ENCODE results near the gene ERICH2.

Gene ERICH2

GRCh38 chr2:170847716-170848115 is 77.5 kb downstream of the ERICH2 start:
- H3F3A ChIP-seq (ENCODE audit: control insufficient read depth, insufficient read depth): no peaks in the 10 kb centered on the region
- H3K9me3 ChIP-seq (ENCODE audit: control insufficient read depth, insufficient read depth, low read length): no peaks in the 10 kb centered on the region
- 0 out of 2 replicates have a peak, but pooled peaks cover 6% of the 10 kb centered on the region for H3K27me3 ChIP-seq (ENCODE audit: control insufficient read depth, low read length)
- no peak overlapping the region for H3K4me3 ChIP-seq (ENCODE audit: low read length)
- 0 out of 2 replicates have a peak, but pooled peaks cover 2% of the 10 kb centered on the region for H3K4me1 ChIP-seq (ENCODE audit: control insufficient read depth, low read length)
- H3K27ac ChIP-seq (ENCODE audit: low read depth, low read length): no peak overlapping the region
- H3K9me2 ChIP-seq (replicated peaks; ENCODE audit: control insufficient read depth, low read length): no peaks in the 10 kb centered on the region
- no peak for TF ChIP-seq EZH2phosphoT487 (IDR thresholded peaks at IDR 0.05; ENCODE audit: borderline replicate concordance, low read length)
- no peaks in the 10 kb centered on the region for H3K36me3 ChIP-seq (ENCODE audit: control insufficient read depth, low read length)
- no peak overlapping the region for H3K4me2 ChIP-seq (ENCODE audit: low read length)
- no peaks in the 10 kb centered on the region for H3K79me2 ChIP-seq (ENCODE audit: control insufficient read depth, low read length)
- no peaks in the 10 kb centered on the region for H4K20me1 ChIP-seq (ENCODE audit: control insufficient read depth, insufficient read depth, low read depth, low read length)
